Activated CD4-positive, CD25-positive, alpha-beta regulatory T cell treated with anti-CD3 and anti-CD28 coated beads, Interleukin-2, amount 50 U/mL, for 24 hours (primary cell): ENCODE results near the gene TRDN.
"Not testable (repeated sequence)": the region's sequence is repeated elsewhere in the genome, so short reads cannot be mapped to it uniquely, and the experiment has no call there.

Source experiments
- ATAC-seq, 2 donors: fragments of 150-1000 bp; cut with Tn5 transposase; one replicate each; pipeline ENCODE4 v1.10.0; 2021; ENCODE audit warnings: mild to moderate bottlenecking in 1 of 2, moderate library complexity in 1 of 2

TRDN gene

DNA sequence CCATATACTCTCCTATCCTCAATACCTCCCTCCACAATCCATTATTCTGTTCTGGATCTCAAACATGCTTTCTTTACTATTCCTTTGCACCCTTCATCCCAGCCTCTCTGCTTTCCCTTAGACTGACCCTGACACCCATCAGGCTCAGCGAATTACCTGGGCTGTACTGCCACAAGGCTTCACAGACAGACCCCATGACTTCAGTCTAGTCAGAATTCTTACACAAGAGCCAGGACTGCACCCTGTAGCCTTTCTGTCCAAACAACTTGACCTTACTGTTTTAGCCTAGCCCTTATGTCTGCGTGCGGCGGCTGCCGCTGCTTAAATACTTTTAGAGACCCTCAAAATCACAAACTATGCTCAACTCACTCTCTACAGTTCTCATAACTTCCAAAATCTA is 76.9 kb downstream of the TRDN start:
- not testable (repeated sequence) for ATAC-seq

DNA sequence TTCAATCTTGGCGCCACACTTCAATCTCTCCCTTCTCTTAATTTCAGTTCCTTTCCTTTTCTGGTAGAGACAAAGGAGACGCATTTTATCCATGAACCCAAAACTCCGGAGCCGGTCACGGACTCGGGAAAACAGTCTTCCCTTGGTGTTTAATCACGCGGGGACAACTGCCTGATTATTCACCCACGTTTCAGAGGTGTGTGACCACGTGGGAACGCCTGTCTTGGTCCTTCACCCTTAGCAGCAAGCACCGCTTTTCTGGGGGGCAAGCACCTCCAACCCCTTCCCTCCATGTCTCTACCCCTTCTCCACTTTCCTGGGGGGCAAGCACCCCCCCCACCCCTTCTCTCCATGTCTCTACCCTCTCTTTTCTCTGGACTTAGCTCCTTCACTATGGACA is 79.3 kb downstream of the TRDN start:
- not testable (repeated sequence) for ATAC-seq

DNA sequence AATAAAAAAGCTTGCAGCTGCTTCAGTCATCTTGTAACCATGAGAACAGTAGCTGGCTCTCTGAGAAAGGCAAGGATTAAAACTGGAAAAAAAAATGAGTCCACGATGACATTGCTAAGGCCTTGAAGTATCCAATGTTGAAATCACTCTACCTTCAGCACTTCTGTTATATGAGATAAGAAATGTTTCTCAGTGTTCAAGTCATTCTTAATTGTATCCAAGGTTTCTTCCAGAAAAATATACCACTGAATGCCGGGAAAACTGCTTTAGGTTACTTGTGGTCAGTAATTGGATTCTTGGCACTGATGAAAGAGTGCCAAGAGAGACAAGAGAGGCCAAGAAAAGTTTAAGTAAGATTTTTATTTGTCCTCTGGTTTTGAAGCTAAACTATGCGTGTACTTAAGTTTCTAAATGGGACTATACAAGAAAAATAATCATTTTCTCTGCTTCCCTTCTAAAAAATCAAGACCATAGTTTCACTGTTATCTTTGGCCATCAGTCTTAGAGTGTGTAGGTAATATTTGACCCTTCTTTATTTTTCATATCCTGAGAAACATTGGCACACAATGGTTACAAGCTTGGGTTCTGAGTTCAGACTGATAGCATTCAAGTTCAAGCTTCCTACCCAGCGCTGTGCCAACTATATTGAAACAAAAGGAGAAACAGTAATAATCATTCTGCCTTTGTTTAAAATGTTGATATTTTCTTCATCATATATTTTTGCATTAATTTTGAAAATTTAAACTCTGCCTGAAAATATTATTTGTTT is 84.6 kb downstream of the TRDN start:
- ATAC-seq: no peak

DNA sequence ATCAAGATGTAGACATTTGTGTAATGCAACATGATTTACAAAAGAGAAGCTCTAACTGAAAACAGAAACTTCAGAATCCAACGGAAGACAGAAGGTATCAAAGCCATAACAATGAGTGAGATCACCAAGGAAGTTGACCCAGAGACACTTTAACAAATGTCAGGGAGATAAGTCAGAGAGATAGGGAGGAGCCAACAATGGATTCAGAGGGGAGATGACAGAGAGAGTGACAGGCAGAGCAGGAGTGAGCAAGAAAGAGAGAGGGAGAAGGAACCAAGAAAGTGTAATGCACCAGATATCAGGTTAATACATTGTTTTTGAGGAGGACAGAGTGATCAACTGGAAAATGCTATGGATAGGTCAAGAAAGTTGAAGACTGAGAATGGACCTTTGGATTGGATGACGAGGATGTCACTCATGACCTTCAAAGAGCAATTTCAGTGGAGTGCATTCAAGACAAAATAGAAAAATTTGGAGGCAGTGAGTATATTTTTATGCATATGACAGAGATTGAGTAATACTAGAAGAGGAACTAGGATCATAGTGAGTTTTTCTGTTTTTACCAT is 86.6 kb downstream of the TRDN start:
- no peak for ATAC-seq

DNA sequence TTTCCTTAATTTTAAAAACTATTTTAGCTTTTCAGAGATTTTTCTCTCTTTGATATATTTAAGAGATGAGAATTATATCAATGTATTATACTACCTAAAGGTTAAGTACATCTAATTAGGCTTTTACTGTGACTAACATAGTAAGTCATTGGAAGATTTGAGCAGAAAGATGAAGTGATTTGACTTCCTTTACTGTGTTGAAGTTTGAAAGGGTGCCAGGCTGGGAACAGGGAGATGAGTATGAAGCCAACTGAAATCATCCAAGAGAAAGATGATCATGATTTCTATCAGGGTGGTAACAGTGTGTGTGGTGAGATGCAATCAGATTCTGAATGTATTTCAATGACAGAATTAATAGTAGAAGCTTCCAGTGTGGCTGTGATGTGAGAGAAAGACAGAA is 87.3 kb downstream of the TRDN start:
- no peak for ATAC-seq

DNA sequence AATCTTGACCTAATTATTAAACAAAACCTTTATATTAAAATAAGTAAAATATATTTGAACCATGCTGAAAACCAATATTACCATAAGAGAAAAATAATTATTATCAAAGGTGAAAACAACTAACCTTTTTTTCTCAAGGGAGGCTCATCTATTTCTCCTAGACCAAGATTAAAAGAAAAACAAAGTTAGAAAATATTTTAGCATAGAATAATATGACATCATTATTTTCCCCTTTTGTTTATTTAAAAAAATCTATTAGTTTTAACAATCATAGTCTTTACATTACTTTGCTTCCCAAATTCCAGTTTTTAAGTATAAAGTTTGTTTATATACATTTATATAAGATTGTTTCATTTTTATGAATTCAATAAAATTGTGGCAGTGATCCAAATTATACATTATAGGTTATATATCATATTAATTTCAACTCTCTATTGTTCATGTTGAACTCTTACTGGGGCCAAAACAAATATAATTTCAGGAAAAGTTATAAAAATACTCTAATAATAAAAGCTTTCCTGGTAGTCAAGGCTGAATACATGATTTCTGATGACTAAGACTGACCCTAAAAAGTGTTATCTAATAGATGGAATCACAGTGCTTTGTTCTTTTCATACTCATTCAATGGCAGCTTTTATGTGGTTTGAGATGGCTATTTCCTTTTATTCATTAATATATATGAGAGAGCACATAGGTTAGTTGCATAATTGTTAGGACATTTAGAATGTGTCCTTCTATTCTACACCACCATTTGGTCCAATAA is 89.4 kb downstream of the TRDN start:
- ATAC-seq: no peak

DNA sequence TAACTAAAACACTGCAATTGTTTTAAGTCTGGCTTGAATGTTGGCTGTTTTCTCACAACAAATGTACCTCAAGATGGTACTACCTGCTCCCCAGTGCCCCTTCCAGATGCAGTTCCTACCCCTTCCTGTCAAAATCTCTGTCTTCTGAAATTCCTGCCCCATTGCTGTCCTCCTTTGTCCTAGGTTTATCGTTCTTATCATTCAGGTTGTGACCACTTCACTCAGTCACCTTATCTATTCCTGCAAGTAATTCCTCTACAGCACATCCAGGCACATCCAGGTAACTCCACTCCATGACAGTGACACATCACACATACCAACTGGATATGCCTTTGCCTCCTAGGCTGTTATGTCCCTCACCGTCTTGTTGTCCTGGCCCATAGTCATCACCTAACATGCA is 90.2 kb downstream of the TRDN start:
- ATAC-seq: no peak

DNA sequence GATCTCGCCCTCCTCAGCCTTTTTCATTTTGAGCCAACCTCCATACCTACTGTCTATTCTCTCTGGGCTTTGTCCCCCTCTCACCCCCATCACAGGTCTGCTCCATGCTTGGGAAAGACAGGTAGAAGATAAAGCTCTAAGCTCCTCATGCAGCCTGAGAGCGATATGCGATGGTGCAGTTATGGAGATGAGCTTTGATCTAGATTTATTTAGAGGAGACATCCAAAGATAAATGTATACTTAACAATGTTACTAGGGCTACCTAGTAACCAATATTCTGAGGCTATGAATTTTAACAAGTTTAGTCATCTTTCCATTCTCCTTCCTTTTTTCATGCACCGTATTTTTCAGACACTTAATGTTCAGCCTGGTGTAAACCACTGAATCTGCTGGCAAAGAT is 95.3 kb downstream of the TRDN start:
- no peak for ATAC-seq

DNA sequence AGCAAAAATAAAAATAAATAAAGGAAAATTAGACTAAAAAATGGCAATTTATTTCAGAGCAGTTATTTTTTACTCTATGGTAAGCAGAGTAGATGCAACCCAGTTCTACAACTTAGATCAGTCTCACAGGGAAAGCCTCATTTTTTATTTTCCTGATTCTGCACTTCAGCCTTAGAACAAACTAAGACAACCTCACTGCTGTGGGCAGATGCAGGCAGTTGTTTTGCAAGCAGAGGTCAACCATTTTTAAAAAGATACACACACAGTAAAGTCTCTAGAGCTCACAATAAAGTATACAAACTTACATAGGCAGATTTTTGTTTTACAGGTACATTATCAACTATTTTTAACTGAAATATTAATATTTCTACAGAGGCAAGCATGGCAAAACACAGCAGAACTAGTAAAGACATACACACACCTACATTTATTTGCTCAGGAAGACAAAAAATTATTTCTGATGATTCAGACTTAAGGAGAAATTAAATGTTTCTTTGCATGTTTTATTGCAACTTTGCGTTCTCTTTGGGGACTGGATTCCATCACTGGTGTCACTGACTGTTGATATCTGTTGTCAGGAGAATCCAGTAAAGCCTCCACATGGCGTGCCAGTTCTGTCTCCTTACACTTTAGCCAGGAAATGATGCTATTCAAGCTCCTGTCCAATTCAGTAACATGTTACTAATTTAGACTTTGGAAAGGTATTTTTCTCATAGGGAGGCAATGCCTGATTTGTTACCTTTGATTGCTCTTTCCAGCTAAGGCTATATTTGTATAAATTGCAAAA is 102.7 kb downstream of the TRDN start:
- ATAC-seq: no peak

DNA sequence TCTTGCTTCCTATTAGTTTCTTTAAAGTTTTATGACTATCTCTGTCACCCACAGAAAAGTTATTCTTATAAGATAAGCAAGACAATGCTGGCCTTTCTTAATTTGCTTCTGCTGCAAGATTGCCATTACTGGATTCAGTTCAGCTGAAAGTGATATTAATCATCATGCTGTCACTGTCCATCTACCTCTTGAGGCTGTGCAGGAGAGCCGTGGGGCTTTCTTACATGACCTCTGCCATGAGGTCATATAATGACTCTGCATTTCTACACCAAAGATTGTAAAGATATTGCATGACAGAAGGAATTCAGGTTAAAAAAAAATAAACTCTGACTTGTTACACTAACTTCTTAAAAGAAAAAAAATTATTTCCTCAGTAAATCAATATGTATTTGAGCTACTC is 106.9 kb downstream of the TRDN start:
- ATAC-seq: no peak

DNA sequence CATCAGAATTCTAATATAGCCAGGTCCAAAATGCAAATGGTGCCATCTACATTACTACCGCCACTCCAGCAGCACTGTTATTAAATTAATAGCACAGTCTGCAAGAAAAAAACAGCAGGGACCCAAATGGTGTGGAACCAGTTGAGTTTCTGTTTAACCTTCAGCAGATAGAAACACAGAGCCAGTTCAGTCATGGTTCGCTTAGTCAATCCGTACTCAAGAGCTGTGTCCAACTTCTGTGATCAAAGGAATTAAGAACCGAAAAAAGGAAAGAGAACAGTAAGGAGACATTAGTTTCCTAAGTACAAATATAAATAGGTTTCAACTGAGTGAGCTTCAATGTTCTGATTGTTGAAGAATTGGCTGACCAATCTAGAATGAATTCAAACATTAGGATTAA is 107.7 kb downstream of the TRDN start:
- ATAC-seq: no peak

DNA sequence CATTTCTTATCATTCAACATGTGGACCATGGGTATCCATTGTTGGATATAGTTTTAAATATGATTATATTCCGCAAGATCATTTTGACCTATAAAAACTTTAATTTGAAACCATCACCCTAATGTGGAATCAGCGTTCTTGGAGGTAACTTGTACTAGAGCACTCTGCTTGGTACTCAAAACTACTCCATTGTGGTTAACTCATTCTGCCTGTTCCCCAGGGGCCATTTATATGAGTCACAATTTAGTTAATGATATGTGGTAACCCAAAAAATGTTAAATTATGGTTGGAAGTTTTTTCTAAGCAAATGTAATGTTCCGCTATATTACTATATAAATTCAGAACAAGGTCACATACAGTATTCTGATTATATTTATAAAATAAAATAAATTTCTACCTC is 109.3 kb downstream of the TRDN start:
- no peak for ATAC-seq

DNA sequence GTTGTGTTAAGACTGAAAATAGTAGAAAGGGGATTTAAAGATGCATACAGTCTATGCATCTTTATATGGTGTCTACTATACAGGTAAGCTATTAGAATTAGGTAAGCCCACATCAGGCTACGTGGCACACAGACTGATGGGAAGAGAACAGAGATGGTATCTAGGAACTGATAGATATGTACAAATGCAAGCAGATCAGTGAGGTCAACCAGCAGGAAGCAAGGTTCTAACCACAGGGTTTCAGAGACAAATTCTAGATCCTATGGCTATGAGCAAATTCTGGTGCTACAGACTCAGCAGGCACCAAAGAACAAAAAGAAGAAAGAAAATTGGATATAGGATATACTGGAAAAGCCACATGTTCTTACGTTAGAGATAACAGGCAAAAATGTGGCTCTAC is 110.6 kb downstream of the TRDN start:
- ATAC-seq: no peak

DNA sequence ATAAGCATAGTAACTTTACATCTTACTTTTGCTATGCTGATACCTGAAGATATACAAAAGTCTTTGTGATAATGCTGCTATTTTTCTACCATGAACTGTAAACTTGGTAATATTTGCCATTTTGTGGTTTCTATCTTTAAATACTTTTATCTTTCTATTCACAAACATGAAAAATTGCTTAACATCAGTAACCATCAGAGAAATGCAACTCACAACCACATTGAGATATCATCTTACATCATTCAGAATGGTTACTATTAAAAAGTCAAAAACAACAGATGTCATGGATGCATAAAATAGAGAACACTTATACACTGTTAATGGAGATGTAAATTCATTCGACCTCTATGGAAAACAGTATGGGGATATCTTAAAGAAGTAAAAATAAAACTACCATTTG is 112.0 kb downstream of the TRDN start:
- ATAC-seq: no peak

DNA sequence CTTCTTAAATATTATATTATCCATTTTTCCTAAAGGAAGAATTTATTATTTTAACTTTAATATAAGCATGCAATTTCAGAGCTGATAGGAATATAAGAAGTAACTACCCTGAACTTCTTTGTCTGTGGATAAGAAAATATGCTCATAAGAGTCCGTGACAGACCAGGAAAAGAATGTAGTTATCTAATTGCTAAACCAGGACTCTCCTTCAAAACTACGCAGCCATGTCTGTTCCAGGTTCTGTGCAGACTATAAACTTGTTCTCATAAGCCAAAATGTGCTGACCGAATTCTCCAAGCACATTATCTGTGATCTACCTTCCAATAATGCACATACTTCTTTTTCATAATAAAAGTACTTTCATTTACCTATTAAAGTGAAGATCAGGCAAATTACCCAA is 116.5 kb downstream of the TRDN start:
- ATAC-seq: no peak

DNA sequence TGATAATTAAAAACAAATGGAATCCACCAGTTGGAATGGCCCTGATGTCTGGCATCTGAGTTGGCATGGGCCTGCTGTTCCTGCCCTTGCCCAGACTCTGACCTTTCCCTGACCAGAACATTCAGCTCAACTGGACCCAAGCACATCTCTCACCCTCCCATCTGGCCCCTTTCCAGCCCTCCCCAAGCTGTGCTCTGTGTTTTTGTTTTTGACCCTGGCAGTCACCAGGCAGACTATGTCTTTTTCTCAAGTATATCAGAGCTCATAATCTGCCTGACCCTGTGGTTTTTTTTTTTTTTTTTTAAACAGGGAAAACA is 117.6 kb downstream of the TRDN start:
- no peak for ATAC-seq

DNA sequence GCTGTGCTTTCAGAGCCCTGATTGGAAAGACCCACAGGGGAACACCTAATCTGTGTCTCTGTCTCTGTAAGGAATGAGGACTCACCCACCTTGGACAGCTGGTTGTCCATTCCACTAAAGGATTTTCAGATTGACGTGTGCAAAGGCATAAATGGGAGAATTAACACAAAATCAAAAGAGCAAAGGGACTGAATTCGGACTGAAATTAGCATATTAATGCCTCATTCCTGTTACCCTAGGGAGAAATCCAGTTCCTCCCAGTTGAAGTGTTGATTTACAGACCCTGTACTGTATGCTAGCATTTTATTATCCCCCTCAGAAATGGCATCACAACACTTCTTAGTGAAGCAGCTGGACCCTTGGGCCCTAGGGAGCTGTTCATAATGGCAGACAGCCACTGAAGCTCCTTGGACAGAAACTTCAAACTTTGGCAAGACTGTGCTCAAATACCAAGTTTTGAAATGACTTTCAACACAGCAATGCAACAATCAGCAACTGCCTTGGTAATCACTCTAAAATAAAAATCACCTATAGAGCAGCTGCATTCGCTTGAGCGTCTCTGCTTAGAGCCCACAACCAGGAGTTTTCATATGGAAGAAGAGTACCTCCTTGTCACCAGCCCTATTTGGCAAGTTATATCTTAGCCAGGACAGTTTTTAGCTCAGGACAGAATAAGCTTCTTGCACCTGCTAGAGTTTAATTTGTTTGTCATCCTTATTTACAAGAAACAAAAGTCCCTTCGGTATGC is 118.1 kb downstream of the TRDN start:
- no peak for ATAC-seq

DNA sequence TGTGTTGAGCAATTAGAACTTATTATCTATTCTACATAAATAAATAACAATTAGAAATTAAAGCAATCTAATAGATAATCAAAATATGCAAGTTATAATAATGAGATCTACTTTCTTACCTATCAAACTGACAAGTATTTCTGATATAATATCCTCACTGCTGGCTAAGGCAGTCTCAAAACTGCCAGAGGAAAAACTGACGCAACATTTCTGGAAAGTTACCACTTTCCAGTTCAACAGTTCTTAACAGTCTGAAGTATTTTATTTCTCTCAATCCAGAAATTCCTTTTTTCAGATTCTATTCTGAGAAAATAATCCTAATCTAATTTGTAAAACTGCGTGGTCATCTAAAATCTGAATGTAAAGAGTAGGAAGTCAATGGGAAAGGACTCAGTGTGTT is 121.0 kb downstream of the TRDN start:
- no peak for ATAC-seq

DNA sequence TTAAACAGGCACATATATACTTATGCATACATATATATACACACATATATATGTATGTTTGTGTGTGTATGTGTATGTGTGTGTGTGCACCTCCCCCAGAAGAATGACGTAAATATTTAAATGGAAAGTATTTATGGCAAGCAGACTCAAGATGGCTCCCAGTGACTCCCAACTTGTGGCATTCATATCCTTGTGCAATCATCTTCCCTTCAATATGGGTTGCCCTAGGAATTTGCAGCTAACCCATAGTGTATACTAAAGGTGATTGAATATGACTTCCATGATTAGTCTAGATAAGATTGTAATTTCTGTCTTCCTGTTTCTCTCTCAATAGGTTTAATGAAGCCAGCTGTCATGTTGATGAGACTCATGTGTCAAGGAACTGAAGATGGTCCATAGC is 127.6 kb downstream of the TRDN start:
- no peak for ATAC-seq

DNA sequence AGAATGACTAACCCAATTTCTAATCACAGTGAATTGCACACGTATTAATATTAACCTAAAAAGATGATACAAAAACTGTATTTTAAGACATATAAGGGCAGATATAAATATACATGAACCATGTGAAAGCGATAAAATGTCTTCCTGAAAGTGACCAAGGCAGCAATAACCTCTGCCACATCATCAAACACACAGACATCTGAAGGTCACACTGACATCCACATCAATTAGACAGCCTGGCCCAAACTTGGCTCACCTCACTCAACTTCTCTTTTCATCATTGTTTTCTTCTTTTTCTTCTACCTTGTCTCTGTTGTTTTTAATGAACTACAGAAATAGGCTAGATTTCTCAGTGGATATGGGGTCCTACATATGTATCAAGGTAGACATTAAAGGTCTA is 128.5 kb downstream of the TRDN start:
- no peak for ATAC-seq

DNA sequence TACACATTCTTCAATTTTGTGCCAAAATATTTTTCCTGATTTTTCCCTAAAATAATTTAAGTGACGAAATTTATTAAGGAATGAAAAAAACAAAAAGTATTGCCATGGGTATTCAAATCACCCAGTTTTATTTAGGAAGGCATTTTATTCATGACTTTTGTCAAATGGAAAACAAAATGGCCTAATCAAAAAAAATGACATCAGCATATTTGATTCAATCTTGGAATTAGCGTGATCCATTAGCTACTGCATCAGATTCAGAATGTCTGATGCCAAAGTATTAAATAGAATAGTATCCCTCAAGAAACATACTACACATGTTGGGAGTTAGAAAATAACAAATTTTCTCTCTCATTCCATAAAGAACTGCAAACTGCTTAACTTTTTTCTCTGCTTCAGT is 129.2 kb downstream of the TRDN start:
- no peak for ATAC-seq

DNA sequence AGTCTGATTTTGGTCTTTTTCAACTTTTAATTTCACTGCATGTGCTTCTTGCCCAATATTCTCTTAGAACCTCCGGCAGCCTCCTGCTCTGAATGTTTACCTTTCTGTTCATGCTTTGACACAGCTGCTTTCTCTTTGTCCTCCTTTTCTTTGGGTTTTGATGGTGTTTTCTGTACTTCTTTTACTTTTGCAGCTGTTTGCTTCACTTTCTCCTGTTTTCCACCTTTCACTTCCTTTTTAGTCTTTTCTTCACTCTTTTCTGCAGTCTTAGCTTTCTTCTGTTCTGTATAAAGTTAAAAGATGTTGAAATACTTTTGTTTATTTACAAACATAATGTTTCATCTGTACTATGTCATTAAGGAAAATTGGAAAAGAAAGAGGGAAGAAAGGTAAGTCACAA is 133.1 kb downstream of the TRDN start:
- ATAC-seq: no peak

DNA sequence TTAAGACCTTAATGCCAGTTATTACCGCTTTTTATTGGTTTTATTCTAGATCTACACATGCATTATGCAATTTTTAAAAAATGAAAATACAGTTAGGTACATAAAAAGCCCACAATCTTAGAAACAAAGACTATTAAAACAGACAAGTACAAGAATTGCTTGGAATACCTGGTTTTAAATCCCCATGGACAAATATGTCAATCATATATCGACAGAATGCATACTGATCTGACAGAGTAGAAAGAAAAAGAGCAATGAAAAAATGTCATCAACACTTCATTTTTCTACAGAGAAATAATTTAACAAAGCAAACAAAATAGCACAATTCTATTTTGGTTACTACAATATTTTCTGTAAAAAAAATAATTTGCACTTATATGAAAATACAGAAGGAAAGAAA is 139.7 kb downstream of the TRDN start:
- no peak for ATAC-seq
